HG03175 (cell line): ENCODE data around the gene CLEC16A.

Source experiments
- ATAC-seq: cut with Tn5 transposase; IDR thresholded peaks from one replicate; pipeline ENCODE4 v1.9.1; 2021; ENCODE audit warnings: mild to moderate bottlenecking, moderate library complexity; ENCODE audit not compliant: unreplicated experiment

The CLEC16A gene

GRCh38 chr16:11056090-11056992, 112.0 kb downstream of the CLEC16A start:
- no peak for ATAC-seq

- no peak for ATAC-seq
Observed at GRCh38 chr16:11056993-11057649, 112.8 kb downstream of the CLEC16A start.

GRCh38 chr16:11057711-11058345, 113.5 kb downstream of the CLEC16A start:
- ATAC-seq: no peak

- ATAC-seq: no peak
Observed at GRCh38 chr16:11058832-11059231, 114.5 kb downstream of the CLEC16A start.

GRCh38 chr16:11059588-11059987, 115.2 kb downstream of the CLEC16A start:
- no peak for ATAC-seq

- ATAC-seq: no peak
Observed at GRCh38 chr16:11060364-11060763, 116.0 kb downstream of the CLEC16A start.

- ATAC-seq: no peak
Observed at GRCh38 chr16:11060842-11061241, 116.5 kb downstream of the CLEC16A start.

- no peak for ATAC-seq
Observed at GRCh38 chr16:11061629-11062270, 117.4 kb downstream of the CLEC16A start.

- no peak for ATAC-seq
Observed at GRCh38 chr16:11063448-11064201, 119.3 kb downstream of the CLEC16A start.

GRCh38 chr16:11064202-11064540, 119.8 kb downstream of the CLEC16A start:
- no peak for ATAC-seq

GRCh38 chr16:11064851-11065250, 120.5 kb downstream of the CLEC16A start:
- ATAC-seq: no peak

GRCh38 chr16:11066261-11066870, 122.0 kb downstream of the CLEC16A start:
- ATAC-seq: no peak

- ATAC-seq: no peak
Observed at GRCh38 chr16:11067266-11067665, 122.9 kb downstream of the CLEC16A start.

- ATAC-seq: no peak
Observed at GRCh38 chr16:11067697-11068141, 123.4 kb downstream of the CLEC16A start.

GRCh38 chr16:11071829-11072228, 127.5 kb downstream of the CLEC16A start:
- ATAC-seq: no peak

- ATAC-seq: no peak
Observed at GRCh38 chr16:11072420-11073153, 128.2 kb downstream of the CLEC16A start.

GRCh38 chr16:11073407-11073999, 129.1 kb downstream of the CLEC16A start:
- ATAC-seq: no peak

- ATAC-seq: no peak
Observed at GRCh38 chr16:11074131-11074530, 129.8 kb downstream of the CLEC16A start.

- no peak for ATAC-seq
Observed at GRCh38 chr16:11075163-11075562, 130.8 kb downstream of the CLEC16A start.
